Activated effector memory CD4-positive, alpha-beta T cell treated with anti-CD3 and anti-CD28 coated beads, Interleukin-2, amount 50 U/mL, for 16 hours (primary cell): ENCODE data around the gene CSPG5.

Experiments used
- DNase-seq: peaks from one replicate; pipeline ENCODE4 v3.0.0-alpha.2; 2020

Gene CSPG5, protein sequence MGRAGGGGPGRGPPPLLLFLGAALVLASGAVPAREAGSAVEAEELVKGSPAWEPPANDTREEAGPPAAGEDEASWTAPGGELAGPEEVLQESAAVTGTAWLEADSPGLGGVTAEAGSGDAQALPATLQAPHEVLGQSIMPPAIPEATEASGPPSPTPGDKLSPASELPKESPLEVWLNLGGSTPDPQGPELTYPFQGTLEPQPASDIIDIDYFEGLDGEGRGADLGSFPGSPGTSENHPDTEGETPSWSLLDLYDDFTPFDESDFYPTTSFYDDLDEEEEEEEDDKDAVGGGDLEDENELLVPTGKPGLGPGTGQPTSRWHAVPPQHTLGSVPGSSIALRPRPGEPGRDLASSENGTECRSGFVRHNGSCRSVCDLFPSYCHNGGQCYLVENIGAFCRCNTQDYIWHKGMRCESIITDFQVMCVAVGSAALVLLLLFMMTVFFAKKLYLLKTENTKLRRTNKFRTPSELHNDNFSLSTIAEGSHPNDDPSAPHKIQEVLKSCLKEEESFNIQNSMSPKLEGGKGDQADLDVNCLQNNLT

DNA sequence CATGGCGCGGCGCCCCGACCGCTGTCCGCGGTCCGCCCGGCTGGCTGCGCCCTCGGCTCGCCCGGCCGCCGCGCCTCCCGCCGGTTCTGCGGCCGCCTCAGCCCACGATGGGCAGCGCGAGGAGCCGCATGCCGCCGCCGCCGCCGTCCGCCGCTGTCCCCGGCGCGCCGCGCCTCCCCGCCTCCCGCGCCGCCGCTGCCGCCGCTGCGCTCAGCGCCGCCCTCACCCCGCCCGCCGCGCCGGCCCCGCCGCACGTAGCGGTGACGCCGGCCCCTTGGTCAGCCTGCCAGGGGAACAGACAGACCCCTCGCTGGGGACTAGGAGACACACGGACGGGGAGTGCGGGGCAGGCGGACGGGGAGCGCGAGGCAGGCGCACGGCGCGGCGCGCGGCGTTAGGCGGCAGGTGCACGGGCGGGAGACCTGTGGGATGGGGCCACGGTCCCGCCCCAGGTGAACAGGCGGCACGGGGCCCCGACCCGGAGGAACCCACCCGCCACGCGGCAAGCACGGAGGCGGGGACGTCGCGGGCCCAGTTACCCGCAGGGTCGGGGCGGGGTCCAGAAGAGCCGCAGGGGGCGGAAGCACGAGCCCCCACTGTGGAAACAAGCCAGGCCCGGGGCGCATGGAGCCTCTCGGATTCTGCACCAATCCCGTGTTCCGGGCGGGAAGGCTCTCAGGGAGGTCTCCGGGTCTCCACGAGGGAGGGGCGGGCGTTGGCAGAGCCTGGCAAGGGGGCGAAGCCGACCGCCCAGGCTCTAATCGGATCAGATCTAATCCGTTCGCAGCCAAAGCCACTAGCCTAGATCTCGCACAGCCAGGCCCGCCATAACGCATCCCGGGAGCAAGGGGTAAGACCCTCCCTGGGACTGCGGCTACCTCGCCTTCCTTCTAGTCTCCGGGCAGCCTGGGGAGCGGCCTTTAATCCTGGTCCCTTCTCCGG lies at the start of gene CSPG5:
TSS of gene CSPG5 (minus strand) at position 175 of the 942 bp plus-strand sequence. CDS start at position 3, 172 bp downstream.
- DNase-seq, result peak; percentile 77

DNA sequence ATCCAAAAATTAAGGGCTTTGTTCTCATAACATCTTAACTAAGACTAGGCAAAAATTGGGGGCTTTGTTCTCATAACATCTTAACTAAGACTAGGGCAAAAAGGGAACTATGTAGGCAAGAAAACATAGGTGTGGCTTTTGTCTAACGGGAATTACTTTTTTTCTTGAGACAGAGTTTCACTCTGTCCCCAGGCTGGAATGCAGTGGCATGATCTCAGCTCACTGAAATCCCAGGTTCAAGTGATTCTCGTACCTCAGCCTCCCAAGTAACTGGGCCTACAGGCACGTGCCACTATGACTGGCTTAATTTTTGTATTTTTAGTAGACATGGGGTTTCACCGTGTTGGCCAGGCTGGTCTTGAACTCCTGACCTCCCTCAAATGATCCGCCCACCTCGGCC lies 49.8 kb upstream of the CSPG5 start:
- no peak for DNase-seq

DNA sequence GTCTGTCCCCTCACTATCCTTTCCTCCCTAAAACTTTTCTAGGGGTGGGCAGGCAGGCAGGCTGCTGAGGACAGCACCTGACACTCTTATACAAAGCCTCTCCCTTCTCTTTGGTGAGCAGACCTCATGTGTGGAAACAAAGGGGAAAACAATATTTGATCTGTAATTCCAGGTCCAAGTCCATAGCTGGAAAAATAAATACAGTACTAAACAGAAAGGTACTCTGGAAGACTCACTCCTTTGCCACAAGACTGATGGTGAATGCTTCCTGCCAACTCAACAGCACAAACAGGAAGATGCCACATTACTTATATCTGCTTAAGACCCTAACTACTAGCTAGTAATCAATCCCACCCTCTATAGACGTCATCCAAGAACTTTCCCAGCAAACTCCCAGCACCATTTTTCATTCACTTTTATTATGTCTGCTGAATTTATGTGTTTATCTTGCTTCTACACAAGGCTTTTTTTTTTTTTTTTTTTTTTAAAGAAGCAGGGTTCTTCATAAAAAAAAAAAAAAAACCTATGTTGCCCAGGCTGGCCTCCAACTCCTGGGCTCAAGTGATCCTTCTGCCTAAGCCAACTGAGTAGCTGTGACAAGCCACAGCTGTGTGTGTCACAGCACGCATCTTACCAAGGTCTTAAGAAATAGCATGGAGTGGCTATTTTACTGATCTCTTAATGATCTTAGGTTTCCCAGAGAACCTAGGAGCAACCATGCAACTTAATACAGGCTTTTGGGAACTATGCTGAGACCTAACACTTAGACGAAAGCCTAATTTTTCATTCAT lies 44.2 kb upstream of the CSPG5 start:
- DNase-seq, result no peak

DNA sequence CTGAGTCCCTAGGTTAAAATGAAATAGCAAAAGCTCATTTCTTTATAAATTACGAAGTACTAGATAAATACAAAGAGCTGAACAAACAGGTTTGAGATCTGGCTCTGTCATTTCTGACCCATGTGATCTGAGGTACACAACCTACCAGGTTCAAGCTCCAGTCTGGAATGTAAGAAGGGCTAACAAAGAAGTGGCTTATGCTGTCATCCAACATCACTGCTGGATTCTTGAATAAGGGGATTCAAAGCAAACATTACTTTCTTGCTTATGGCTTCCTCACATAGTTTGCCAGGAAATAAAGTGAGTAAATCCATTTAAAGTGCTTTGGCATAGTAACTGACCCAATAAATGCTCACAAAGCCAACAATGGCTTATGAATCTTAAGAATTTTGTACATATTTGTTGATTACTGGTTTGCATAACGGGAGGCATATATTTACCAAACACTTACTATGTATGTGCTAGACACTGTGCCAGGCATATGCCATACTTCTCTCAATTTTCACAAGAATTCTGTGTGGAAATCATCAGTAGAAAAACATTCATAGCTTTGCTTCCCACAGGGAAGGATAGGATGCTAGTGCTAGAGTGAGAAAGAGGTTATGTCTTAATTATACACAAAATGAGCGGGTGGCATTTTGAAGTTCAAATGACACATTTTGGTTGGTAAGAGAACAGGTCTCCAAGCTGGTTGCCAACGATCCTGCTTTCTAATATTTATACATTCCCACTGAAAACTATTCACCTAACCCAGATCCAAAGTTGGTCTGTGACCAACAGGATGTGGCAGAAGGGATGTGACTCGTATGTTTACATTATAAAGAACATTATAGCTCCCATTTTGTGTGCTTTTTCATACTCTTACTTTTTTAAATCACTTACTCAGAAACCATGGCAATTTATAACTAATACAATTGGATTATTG lies 38.7 kb upstream of the CSPG5 start:
- no peak for DNase-seq

DNA sequence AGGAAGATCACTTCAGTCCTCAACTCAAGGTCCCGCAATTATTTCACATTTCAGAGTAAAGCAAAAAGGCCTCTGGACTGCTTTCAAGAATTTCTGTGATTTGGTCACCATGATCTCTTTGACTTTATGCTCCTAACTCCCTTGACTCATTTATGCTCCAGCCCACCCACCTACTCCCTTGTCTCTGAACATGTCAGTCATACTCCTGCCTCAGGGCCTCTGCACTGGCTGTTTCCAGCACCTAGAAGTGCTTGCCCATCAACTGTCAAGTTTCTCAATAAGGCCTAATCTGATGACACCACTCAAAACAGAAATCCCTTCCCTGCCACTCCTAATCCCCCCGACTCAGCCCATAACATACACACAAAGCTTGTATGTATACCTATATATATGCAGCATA lies 36.1 kb upstream of the CSPG5 start:
- DNase-seq, result no peak

DNA sequence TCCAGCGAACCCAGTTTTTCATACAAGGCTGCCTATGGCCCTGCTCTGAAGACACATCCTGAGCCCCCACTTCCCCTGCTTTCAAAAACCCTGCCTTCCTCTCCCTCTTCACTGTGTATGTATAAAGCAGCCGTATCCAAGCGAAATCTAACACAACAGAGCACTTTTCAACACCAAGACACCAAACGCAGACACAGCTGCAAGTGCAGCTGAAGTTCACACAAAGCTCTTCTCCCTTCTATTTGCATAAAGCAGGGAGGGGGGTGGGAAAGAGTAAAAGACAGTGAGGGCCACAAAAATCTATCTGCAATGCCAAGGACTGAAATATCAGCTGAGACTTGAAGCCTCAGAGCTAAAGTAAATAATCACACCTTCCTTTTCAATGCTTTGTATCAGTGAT lies 35.1 kb upstream of the CSPG5 start:
- no peak for DNase-seq

DNA sequence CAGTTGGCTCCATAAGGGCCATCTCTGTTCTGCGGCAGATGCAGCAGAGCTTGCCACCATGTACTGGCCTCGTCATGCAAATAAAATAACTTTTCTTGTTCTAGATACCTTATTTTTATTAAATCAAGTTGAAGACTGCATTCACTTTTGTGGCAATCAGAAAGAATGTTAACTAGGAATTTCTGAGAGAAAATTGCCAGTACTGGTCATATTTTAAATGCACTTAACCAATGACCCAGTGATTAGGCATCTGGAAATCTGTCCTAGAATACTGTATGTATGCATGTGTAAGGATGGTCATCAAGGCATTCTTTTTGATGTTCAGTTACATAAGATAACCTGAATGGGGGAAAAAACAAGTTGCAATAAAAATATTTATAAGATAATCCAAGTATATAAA lies 34.2 kb upstream of the CSPG5 start:
- no peak for DNase-seq

DNA sequence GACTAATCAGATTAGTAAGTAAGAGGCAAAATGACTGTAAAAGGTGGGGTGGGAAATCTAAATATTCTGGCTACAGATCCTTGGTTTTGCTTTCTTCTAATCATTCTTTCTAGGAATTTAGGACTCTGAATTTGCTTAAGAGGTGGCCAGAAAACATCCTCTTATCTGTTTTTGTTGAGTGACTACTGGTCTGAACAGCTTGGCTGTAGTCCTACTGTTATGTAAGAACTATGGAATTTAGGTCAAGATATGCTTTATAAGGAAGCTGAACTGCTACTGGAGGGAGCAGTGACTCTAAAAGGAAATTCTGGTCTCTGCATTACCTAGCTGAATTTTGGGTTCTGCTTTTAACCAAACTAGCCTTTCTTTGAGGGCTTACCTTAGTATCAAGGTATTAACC lies 33.5 kb upstream of the CSPG5 start:
- DNase-seq, result no peak

DNA sequence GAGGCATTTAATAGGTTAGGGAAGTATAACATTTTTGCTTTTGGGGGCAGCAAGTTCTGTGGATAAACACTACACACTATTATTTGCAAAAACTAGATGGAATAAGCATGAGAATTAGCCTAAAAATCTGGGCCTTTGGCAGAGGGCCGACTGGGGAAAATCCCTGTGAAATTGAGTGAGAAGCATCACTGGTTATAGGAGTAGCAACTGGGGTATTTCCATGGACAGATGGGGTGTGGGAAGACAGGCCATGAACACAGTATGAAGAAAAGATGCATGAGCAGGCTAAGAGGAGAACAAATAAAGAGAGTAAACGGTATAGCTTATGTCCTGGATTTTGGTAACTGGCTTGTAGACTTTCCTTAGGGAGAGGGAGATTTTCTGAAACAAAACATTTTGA lies 32.9 kb upstream of the CSPG5 start:
- DNase-seq, result no peak

DNA sequence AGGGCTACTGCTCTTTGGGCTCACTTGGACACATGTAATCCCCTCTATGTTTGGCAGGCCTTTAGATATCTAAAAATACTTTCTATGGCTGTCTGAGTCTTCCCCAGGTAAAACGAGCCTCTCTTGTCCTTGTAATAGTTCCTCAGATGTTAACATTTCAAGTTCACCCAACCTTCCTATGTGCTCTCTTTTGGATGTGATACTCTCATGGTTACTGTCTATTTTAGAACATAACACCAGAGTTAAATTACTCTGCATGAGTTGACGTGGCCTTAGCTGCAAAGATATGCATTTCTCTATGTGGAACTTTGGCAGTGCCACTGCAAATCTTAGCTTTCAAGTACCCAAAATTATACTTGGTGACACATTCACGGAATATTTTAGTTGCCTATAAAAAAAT lies 31.9 kb upstream of the CSPG5 start:
- no peak for DNase-seq

DNA sequence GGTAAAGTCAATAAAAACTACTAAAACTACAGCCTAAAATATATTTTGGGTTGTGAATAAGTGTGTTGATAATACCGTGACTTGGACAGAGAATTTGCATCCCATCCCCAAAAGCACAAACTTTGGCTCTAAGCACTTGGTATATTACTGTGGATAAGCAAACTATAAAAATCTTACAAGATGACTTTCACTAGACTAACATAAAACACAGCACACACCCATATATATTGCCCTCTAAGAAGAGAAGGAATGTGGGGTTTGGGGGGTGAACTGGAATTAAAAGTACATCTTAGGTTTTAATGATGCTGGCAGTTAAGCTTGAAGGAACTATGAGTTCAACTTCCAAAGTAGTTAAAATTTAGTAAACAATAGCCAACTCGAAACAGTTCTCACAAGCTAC lies 28.7 kb upstream of the CSPG5 start:
- DNase-seq, result no peak

DNA sequence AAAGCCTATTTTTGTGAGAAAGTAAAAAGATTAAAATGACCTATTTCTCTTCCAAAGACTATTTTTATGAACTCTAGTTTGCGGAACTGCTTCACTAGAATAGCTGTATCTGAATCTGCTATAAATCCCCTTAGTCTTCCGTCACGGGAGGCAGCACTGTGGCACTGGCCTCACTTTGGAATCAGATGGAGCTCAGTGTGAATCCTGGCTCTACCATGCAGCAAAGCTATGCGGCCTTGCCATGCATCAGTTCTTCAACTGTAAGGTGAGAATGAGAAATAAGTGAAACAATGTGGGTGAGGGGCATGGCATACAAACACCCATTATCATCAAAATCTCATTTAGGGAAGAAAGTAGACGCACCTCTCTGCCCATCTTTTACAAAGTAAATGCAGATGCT lies 27.5 kb upstream of the CSPG5 start:
- DNase-seq, result no peak

DNA sequence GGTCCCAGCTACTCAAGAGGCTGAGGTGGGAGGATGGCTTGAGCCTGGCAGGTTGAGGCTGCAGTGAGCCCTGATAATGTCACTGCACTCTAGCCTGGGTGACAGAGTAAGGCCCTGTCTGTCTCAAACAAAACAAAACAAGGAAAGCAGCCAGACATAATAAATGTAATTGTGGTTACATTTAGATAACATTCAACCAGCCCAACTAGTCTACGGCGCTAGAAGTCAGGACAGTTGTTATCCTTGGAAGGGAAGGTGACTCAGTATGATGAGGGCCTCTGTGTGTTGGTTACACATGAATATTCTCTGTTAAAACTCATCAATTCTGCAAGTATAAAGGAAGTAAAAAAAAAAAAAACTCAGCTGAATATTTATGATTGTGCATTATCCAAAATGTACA lies 27.0 kb upstream of the CSPG5 start:
- DNase-seq, result no peak

DNA sequence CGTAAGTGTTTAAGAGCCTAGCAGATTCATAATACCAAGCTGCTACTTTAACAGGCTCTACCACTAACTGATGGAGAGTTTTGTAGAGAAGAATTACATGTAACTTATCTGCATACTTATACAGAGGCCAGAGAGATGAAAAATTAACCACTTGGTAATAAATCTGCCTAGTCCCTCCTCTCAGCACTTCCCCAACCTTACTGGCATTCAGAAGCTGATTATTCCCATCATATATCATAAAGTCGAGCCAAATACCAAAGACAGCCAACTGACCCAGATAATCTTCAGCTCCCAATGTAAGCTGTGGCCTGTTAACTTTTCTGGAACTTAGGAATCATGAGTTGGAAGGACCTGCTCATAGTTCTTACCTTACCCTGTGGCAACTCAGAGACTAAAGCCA lies 25.5 kb upstream of the CSPG5 start:
- no peak for DNase-seq

DNA sequence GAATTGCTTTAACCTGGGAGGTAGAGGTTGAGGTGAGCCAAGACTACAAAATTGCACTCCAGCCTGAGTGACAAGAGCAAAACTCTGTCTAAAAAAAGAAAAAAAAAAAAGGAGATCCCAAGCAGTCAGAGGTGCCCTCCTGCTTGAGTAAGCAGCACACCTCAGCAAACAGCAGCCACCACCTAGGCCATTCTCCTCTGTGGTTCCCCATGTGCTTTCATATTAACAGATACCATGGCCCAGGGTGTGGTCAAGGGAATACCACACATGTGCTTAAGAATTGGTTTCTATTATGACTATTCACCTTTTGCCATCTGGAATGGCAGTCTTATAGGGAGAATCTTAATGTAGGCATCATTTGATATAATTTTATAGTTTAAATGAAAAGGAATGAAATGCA lies 24.7 kb upstream of the CSPG5 start:
- no peak for DNase-seq

DNA sequence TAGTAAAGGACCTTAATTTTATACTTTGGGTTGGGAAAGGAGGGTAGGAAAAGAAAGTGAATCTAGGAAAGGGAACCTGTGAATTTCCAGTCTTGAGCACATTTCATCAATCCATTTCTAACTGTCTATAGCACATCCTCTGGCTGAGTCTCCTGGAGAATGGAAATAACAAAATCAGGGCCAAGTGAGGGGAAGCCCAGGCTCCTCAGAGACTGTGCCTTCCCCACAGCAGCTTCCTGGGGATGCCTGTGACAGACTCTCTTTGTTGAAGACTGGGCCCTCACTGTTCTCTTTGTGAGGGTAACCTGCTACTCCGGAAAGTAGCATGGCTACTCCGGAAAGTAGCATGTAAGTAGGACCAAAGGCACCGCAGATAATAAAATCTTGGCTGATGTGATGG lies 22.6 kb upstream of the CSPG5 start:
- no peak for DNase-seq

DNA sequence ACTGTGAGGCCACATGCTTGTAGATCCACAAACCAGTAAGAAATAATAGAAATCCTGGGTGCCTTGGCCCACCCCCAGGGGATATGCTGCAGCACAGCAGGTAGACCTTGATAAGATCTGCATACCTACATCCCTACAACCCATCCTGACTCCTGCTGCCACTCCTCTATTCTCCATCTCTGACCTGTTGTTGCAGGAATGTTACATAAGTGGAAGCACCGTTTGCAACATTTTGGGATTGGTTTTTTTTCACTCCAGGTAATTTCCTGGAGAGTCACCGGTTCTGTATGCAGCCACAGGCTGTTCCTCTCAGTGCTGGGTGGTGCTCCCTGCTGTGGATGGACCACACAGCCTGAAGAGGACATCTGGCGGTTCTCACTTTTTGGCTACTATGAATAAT lies 16.1 kb upstream of the CSPG5 start:
- no peak for DNase-seq

DNA sequence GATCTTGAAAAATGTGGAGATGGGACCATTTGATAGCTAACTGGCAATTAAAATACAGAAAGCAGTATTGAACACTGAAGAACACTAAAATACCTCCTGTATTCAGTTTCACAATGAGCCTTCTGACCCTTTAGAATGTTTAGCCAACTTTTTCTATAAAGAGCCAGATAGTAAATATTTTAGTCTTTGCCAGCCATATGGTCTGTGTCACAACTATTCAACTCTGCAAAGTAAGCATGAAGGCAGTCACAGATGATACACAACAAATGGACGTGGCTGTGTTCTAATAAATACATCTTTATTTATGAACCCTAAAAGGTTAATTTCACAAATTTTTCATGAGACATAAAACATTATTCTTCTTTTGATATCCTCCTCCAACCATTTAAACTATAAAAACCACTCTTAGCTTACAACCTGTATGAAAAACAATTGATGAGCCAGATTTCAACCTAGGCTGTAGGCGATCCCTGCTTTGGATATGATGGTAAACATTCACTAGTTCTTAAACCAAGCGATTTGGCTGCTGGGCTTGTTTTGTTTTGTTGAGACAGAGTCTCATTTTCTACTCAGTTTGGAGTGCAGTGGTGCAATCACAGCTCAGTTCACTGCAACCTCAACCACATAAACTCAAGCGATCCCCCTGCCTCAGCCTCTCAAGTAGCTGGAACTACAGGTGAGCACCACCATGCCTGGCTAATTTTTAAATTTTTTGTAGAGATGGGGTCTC lies 13.6 kb upstream of the CSPG5 start:
- DNase-seq, result no peak

DNA sequence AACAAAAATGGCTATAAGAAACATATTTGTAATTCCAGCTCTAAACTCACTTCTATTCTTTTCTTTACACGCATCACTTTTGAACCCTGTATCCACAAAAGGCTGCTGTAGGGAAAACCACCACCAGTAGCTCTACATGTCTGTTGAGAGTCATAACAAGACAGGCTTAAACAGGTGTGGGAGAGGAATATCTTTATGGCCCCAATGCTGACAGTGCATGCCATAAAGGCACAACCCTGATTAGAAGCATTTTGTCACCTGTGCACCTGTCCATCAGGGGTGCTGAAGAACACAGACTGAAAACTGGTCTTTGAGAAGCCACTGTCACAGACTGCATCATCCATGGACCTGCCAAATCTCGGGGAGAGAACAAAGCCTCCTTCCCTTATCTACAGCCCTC lies 11.6 kb upstream of the CSPG5 start:
- DNase-seq, result no peak

DNA sequence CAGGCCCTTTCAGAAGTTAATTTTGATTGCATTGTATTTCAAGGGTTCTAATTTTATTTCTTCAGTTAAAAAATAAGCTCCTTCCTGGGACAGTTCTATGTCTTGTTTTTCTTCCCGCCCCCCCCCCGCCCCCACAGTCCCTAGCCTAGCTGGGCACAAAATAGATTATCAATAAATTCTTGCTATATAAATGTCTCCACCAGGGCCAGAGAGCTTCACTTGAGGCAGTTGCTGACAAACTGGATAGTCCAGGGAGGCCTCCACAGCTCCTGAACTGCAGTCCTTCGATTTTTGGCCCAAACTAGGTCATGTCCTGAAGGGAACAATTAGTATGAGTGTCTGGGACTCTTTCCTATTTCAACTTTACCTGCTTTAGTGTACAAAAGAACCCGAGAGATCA lies 9.9 kb upstream of the CSPG5 start:
- DNase-seq, result no peak

DNA sequence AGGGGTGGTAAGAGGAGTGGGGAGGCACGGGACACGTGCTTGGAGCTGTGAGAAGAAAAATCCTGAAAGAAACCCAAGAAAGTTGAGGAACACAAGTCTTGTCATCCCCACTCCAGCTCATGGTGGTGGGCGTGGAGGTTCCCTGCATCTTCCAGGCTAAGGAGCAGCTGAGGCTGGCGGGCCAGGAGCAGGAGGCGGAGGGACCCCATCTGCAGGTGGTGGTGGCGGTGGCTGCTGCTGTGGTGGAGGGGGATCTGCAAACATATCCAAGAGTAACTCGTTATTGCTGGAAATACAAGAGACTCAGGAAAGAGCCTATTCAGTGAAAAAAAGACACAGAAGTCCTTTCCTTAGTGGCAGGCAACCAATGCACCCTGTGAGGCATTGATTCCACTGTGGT lies 9.4 kb upstream of the CSPG5 start:
- no peak for DNase-seq
